TTC549 (cell line): Measurements from ENCODE around the gene SLC35E4.
"Not testable (repeated sequence)": the region's sequence is repeated elsewhere in the genome, so short reads cannot be mapped to it uniquely, and the experiment has no call there.

Experiments
- FAIRE-seq: peaks from 2 replicates; lab custom pipeline; 2012; peaks lifted over from hg19 to GRCh38; lab: Jason Lieb, UNC

Gene SLC35E4

DNA sequence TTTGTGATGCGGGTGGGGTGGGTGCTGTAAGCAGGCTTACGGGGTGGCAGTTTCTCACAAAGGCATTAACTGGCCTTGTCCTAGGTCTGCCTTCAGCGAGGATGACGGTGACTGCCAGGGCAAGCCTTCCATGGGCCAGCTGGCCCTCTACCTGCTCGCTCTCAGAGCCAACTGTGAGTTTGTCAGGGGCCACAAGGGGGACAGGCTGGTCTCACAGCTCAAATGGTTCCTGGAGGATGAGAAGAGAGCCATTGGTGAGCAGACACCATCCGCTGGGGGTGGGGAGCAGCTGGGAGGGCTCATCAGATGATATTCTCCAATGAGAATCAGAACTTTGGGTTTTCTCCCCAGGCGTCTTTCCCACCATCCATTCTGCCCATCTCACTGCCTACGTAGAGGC, 22.8 kb upstream of the SLC35E4 start:
- FAIRE-seq = no peak

DNA sequence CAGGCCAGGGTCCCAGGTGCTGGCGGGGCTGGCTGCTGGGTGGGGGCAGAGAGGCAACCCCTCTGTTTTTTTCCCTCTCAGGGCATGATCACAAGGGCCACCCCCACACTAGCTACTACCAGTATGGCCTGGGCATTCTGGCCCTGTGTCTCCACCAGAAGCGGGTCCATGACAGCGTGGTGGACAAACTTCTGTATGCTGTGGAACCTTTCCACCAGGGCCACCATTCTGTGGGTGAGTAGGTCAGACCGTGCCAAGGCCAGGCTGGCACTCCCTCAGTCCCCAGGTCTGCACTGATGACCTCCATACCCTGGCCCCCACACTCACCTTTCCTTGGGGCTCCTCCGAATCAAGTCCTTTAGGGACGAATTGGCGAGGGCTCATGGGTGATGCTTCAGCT, 21.3 kb upstream of the SLC35E4 start:
- FAIRE-seq = no peak

DNA sequence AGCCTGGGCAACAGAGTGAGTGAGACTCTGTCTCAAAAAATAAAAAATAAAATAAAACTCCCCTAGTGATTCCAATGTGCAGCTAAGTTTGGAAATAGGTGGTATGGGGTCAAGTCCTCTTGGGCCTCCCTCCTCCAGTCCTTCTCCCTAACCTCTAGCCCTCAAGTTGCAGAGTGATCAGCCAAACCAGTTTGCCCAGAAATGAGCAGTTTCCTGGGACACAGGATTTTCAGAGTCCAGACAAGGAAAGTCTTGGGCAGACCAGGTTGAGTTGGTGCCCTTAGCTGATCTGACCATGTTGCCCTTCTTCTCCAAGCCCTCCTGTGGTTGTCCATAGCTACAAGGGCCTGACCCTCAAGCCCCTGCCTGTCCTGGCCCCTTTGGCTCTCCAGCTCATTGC, 20.7 kb upstream of the SLC35E4 start:
- no peak for FAIRE-seq

DNA sequence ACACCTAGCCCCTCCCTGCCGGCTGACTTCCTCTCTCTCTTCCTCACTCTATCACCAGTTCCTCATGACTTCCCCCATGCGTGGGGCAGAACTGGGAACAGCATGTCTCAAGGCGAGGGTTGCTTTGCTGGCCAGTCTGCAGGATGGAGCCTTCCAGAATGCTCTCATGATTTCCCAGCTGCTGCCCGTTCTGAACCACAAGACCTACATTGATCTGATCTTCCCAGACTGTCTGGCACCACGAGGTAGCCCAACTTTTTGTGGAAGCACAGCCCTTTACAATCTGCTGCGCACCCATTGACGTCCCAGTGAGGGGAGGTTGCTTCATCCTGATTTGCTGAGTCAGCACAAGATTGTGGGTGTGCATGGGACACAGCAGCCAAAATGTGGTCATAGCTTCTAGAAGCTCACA, 20.0 kb upstream of the SLC35E4 start:
- FAIRE-seq = no peak

DNA sequence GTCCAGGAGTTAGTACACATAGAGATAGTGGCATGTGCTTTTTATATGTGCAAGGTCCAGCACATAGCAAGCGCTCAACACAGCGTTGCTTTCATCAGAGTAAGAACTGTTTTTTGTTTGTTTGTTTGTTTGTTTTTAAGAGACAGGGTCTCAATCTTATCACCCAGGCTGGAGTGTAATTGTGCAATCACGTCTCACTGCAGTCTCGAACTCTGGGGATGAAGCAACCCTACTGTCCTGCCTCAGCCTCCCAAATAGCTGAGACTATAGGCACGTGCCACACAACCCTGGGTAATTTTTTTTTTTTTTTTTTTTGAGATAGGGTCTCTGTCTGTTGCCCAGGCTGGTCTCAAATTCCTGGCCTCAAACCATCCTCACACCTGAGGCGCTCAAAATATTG, 17.8 kb upstream of the SLC35E4 start:
- FAIRE-seq = no peak

DNA sequence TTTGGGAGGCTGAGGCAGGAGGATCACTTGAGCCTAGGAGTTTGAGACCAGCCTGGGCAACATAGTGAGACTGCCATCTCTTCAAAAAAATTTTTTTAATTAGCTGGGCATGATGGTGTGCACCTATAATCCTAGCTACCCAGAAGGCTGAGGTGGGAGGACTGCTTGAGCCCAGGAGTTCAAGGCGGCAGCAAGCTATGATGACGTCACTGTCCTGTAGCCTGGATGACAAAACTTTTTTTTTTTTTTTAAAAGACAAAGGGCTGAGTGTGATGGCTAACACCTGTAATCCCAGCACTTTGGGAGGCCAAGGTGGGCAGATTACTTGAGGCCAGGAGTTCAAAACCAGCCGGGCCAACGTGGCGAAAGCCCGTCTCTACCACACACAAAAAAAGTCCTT, 15.7 kb upstream of the SLC35E4 start:
- not testable (repeated sequence) for FAIRE-seq

DNA sequence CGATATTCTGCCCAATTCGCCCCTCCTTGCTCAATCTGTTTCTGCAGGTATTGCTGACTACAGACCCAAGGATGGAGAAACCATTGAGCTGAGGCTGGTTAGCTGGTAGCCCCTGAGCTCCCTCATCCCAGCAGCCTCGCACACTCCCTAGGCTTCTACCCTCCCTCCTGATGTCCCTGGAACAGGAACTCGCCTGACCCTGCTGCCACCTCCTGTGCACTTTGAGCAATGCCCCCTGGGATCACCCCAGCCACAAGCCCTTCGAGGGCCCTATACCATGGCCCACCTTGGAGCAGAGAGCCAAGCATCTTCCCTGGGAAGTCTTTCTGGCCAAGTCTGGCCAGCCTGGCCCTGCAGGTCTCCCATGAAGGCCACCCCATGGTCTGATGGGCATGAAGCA, 9.2 kb upstream of the SLC35E4 start:
- no peak for FAIRE-seq

DNA sequence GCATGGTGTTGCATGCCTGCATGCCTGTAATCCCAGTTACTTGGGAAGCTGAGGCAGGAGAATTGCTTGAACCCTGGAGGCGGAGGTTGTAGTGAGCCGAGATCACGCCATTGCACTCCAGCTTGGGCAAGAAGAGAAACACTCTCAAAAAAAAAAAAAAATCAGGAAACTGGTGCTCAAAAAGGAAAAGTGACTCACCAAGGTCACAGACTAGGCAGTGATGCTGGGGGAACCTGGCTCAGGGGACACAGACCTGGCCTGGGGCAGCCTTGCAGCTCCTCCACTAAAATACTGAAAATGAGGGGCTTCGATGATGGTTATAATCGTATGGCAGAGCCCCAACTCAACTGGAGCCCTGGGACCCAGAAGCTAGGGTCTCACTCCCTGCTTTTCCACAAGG, 8.1 kb upstream of the SLC35E4 start:
- no peak for FAIRE-seq

DNA sequence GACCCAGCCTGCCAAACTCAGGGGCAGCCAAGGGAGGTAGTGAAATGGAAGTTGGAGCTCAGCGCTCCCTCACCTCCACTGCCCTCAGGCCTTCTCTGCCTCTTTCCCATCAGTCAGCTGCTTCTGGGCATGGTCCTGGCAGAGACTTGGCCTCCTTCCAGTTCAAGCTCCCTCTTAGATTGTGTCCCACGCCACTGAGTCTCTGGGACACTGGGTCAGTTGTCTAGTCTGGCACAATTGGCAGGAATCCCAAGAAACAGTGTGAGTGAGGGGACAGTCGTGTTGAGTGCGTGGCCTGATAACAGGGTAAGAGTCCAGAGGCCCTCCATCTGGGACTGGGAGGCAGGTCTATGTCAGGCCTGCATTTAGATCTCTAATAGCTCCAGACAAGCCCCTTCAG, 7.1 kb upstream of the SLC35E4 start:
- FAIRE-seq = no peak

DNA sequence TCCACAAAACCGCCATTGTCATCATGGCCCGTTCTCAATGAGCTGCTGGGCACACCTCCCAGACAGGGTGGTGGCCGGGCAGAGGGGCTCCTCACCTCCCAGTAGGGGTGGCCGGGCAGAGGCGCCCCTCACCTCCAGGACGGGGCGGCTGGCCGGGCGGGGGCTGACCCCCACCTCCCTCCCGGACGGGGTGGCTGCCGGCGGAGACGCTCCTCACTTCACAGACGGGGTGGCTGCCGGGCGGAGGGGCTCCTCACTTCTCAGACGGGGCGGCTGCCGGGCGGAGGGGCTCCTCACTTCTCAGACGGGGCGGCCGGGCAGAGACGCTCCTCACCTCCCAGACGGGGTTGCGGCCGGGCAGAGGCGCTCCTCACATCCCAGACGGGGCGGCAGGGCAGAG, 4.1 kb upstream of the SLC35E4 start:
- FAIRE-seq = not testable (repeated sequence)

DNA sequence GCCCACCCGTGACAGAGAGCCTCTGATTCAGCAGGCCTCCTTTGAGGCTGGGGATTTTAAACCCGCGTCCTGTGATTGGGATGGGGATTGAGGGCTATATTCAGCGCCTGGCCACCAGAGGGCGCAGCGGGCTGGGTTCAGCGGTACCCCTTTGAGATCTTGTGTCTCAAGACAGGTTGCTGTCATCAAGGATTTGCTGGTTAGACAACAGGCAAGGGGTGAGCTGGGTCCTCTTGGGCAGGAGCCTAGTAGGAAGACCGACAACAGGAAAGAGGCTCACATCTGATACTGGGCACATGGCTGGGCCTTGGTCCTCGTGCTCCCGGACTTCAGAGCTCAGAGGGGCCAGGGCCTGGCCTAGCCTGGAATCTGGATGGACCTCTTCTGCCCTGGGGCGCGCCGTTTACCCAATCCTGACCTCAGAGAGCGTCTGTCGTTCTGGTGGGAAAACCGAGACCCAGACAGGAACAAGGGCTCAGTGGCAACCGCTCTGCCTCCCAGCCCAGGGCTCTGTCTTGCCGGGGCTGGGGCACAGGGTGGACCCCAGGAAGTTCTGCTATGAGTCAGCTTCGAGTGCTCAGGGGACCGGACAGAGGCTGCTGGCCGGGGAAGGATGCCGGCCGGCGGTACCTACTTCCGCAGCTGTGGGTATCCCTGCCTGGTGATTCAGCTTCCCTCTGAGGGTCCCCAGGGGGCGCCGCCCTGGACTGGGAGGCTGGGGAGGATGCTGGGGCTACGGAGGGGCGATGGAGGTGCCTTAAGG, 929 bp upstream of the SLC35E4 start:
- FAIRE-seq = no peak

DNA sequence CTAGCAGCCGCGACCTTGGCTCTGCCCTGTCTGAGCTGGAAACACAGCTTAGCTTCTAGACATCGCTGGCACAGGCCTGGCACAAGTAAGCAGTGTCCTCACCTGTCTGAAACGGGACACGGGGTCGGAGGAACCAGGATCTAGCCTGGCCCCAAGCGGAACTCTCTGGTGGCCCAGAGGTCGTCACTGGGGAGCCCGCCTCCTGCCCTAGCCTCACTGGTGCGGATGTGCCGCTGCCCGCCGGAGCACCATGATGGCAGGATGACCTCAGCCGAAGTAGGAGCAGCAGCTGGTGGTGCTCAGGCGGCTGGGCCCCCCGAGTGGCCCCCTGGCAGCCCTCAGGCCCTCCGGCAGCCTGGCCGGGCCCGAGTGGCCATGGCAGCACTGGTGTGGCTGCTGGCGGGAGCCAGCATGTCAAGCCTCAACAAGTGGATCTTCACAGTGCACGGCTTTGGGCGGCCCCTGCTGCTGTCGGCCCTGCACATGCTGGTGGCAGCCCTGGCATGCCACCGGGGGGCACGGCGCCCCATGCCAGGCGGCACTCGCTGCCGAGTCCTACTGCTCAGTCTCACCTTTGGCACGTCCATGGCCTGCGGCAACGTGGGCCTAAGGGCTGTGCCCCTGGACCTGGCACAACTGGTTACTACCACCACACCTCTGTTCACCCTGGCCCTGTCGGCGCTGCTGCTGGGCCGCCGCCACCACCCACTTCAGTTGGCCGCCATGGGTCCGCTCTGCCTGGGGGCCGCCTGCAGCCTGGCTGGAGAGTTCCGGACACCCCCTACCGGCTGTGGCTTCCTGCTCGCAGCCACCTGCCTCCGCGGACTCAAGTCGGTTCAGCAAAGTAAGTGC, 871 bp downstream of the SLC35E4 start:
- FAIRE-seq = no peak

DNA sequence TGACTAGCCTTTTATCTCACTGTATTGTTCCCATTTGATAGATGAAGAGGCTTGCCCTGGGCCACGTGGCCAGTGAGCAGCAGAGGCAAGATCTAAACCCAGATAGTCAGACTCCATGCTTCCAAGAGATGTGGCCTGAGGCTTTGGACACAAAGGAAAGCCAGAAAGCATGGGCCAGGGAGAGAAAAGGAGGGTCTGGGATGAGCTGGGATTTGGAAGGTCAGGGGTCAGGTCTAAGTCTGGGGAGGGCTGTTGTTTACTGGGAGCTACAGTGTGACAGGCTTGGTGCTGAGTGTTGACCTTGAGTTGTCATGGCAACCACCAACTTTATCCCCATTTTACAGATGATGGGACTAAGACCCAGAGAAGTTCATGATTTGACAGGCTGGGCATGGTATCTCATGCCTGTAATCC, 2.1 kb downstream of the SLC35E4 start:
- no peak for FAIRE-seq

DNA sequence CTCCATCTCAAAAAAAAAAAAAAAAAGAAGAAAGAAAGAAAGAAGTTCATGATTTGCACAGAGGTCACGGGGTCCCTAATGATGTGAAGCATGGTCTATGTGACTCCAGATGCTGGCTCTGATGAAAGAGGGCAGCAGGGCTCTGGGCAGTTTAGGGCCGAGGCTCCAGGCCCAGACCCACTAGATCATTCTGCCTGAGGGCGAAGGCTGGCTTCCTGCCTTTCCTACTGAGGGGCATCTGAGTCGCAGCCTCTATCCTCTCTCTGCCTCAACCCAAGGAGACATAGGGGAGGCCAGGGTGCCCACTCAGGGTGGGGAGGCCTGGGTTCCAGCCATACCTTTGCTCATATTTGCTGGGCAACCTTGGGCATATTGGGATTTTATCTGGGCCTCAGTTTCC, 4.8 kb downstream of the SLC35E4 start:
- no peak for FAIRE-seq

DNA sequence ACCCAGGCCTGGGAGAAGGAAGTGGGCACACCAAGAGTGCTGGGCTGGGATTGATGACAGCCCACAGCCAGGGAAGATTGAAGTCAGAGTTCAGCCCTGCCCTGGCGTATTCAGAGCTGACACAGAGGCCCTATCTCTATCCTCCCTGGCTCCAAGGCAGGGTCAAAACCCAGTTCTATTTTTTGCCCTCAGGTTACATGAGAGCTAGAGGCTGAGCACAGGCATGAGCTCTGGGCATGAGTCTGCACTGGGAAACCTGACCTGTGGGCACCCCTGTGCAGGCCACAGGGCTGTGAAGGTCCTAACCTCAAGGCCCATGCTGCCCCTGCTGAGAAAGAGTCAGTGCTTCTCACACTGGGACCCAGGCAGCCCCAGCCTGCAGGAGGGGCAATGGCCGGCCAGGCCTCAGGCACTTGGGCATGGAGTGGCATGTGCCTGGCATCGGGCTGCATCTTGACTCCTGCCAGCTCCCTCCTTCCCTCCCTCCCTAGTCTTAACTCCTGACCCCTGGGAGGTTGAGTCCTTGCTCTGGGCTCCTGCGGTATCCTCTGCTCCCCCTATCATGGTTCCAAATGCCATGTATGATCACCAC, 5.4 kb downstream of the SLC35E4 start:
- no peak for FAIRE-seq

DNA sequence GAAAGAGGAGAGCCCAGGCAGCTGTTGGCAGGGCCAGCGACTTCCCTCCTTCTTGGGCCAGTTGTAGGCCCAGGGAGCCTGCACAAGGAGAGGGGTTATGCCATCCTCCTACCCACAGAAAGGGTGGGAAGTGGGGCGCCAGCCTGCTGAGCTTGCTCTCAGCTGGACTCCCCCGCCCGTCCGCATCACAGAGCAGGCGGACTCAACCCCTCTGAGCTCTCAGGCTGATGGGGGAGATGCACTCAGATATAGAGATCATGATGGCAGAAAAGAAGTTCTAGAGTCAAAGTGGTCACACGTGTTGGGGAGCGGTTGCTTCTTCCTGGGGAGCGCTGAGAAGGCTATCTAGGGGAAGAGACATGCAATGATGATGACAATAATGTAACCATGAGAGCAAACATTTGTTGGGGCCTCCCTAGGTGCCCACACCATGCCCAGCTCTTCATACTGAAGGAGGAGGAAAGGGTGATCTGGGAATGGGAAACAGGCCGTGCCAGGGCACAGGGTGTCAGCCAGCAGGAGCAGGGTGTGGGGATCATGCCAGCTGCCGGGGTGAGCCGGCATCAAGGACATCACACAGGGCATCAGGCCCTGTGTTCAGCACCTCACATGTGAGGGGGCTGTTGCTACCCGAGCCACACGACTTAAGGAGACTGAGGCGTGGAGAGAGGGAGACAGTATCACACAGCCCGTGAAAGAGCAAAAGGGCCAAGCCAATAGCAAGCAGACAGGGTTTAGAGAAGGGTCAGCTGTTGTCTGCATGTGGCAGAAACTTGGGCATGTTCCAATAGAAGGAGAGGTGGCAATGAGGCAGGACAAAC, 7.7 kb downstream of the SLC35E4 start:
- no peak for FAIRE-seq

DNA sequence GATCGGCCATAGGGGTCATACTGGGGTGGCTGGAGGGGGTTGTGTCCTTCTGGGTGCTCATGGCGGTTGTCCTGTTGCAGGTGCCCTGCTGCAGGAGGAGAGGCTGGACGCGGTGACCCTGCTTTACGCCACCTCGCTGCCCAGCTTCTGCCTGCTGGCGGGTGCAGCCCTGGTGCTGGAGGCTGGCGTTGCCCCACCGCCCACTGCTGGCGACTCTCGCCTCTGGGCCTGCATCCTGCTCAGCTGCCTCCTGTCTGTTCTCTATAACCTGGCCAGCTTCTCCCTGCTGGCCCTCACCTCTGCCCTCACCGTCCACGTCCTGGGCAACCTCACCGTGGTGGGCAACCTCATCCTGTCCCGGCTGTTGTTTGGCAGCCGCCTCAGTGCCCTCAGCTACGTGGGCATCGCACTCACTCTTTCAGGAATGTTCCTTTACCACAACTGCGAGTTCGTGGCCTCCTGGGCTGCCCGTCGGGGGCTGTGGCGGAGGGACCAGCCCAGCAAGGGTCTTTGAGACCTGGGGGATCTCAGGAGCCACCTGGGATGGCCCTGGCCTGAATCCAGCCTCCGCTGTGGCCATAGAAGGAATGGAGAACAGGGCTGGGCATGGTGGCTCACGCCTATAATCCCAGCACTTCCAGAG, 11.1 kb downstream of the SLC35E4 start:
- FAIRE-seq = no peak

DNA sequence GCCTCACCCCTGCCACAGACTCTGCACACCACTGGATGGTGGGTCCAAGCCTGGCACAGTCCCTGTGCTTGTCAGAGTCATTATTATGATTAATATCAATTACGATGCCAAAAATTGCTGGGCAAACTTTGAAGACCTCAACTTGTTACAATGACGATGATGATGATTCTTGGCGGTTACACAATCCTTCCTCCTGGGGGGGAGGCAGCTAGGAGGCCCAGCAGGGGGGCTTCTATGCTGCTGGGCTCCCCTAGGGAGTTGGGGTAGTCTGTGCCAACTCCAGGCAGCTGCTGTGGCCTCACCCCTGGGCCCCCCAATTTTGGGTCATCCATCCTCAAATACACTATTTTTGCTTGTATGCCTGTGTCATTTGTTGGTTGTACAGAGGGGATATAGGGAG, 12.0 kb downstream of the SLC35E4 start:
- no peak for FAIRE-seq

DNA sequence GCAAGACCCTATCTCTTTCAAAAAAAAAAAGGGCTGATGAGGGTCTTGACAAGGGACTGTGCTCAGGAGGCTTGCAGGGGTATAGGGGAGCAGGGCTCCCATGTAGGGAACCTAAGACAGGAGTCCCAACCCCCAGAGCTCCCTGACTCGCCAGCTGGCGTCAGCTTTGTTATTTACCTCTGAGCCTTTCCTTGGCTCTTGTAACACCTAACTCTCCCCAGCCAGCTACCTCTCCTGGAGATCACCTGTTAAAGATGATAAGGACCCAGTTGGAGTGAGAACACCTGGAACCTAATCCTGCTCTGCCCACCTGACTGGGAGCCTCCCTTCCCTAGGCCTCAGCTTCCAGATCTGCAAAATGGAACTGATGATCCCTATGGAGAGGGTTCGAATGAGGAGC, 13.2 kb downstream of the SLC35E4 start:
- no peak for FAIRE-seq

DNA sequence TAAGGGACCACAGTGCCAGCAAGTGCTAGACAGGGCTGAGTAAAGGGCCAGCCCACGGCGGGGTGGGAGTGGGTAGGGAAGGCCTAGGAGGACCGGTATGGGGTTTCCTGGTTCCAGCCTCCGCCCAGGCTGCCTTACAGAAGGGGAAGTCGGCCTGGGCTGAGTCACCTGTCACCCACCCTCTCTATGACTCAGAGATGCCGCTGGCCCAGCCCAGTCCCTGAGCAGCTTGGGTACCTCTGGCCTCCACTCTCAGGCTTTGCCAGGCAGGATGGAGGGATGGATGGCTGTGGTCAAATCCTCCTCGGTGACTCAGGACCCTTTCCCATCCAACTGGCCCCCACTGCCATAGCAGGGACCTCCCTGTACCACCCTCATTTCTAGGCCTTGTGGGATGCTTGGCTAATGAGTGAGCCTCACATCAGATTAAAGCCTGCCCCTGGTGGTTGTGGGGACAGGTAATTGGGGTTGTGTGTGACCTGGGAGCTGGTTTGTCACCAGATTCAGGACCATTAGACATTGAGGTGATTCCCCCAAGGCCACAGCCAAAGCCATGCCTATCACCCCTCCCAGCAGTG, 13.9 kb downstream of the SLC35E4 start:
- FAIRE-seq = no peak

DNA sequence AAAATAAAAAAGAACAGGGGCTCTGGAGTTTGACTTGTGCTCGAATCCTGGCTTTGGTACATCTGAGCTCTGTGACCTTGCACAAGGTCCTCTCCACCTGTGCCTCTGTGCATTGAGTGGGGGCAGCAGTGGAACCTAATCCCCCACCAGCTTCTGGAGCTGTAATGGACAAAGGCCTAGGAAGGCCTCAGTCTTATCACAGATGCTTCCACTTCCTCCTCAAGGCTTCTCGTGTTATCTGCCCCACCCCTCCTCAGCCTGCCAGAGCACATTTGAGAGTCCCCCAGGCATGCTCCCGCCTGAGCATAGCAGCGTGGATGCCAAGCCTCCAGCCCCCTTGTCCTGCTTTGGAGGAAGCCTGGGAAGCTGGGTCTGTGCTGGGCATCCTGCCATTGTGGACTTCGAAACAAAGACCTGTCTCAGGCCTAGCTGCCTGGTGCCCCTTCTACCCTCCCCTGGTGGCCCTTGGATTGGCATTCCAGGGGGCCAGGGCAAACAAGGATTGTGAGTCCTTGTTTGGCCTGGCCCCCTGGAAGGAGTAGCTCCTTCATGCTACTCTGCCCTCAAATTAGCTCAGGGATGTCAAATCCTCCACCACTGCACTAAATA, 15.0 kb downstream of the SLC35E4 start:
- no peak for FAIRE-seq
